SK-N-SH treated with all-trans-retinoic acid at 6 μM for 48 hours (cell line): ENCODE data around the gene CEACAM8.
"Not testable (repeated sequence)": the region's sequence is repeated elsewhere in the genome, so short reads cannot be mapped to it uniquely, and the experiment has no call there.

Source experiments
- ATAC-seq: fragments of 200-7000 bp; cut with Tn5 transposase; 3 replicates; pipeline ENCODE4 v1.9.1; 2020; ENCODE audit warnings: mild to moderate bottlenecking, moderate library complexity
- ARNTL ChIP-seq: fragments of 450-650 bp; formaldehyde crosslinking; IDR thresholded peaks from 2 replicates; pipeline ENCODE4 v1.5.0; 2020; ENCODE audit warnings: low read depth, mild to moderate bottlenecking, moderate library complexity, borderline replicate concordance
- BACH2 ChIP-seq: fragments of 250-450 bp; sonication (Bioruptor Pico); IDR thresholded peaks from 2 replicates; pipeline ENCODE4 v1.9.0; 2021; ENCODE audit warnings: mild to moderate bottlenecking, borderline replicate concordance
- CREB5 ChIP-seq: fragments of 250-450 bp; sonication (Bioruptor Pico); IDR thresholded peaks from 2 replicates; pipeline ENCODE4 v1.5.1; 2020; ENCODE audit warnings: low read depth, mild to moderate bottlenecking, moderate library complexity
- CSDC2 ChIP-seq: fragments of 250-450 bp; sonication (Bioruptor Pico); IDR thresholded peaks from 2 replicates; pipeline ENCODE4 v1.5.0; 2020; ENCODE audit warnings: mild to moderate bottlenecking, moderate library complexity
- CSRNP3 ChIP-seq: fragments of 250-450 bp; sonication (Bioruptor Pico); IDR thresholded peaks from 2 replicates; pipeline ENCODE4 v1.5.1; 2021; ENCODE audit warnings: mild to moderate bottlenecking, moderate library complexity
- ESRRG ChIP-seq: fragments of 250-450 bp; sonication (Bioruptor Pico); IDR thresholded peaks from 2 replicates; pipeline ENCODE4 v1.6.1; 2021; ENCODE audit warnings: mild to moderate bottlenecking
- GLIS3 ChIP-seq: fragments of 250-450 bp; sonication (Bioruptor Pico); IDR thresholded peaks from 2 replicates; pipeline ENCODE4 v1.5.0; 2020; ENCODE audit warnings: mild to moderate bottlenecking, moderate library complexity
- ISL1 ChIP-seq: fragments of 250-450 bp; sonication (Bioruptor Pico); IDR thresholded peaks from 2 replicates; pipeline ENCODE4 v2.1.2; 2022; ENCODE audit warnings: mild to moderate bottlenecking, moderate library complexity
- OSR1 ChIP-seq: fragments of 250-450 bp; sonication (Bioruptor Pico); IDR thresholded peaks from 2 replicates; pipeline ENCODE4 v1.8.0; 2022; ENCODE audit warnings: moderate library complexity, mild to moderate bottlenecking, inconsistent platforms
- POU6F1 ChIP-seq: fragments of 250-450 bp; sonication (Bioruptor Pico); IDR thresholded peaks from 2 replicates; pipeline ENCODE4 v1.8.0; 2021; ENCODE audit warnings: low read depth, mild to moderate bottlenecking, moderate library complexity, borderline replicate concordance
- PPARA ChIP-seq: fragments of 250-450 bp; sonication (Bioruptor Pico); IDR thresholded peaks from 2 replicates; pipeline ENCODE4 v1.5.0; 2020; ENCODE audit warnings: mild to moderate bottlenecking, borderline replicate concordance
- RARB ChIP-seq: fragments of 250-450 bp; sonication (Bioruptor Pico); IDR thresholded peaks from 2 replicates; pipeline ENCODE4 v1.8.0; 2021; ENCODE audit warnings: mild to moderate bottlenecking, moderate library complexity
- SNAI2 ChIP-seq: fragments of 250-450 bp; sonication (Bioruptor Pico); IDR thresholded peaks from 2 replicates; pipeline ENCODE4 v1.5.0; 2020; ENCODE audit warnings: mild to moderate bottlenecking, moderate library complexity
- TCF4 ChIP-seq: fragments of 250-450 bp; sonication (Bioruptor Pico); IDR thresholded peaks from 2 replicates; pipeline ENCODE4 v1.8.0; 2021; ENCODE audit warnings: mild to moderate bottlenecking, moderate library complexity, borderline replicate concordance
- TOX ChIP-seq: fragments of 250-450 bp; sonication (Bioruptor Pico); IDR thresholded peaks from 2 replicates; pipeline ENCODE4 v1.8.0; 2021; ENCODE audit warnings: mild to moderate bottlenecking, moderate library complexity, borderline replicate concordance
- TSHZ2 ChIP-seq: fragments of 250-450 bp; sonication (Bioruptor Pico); IDR thresholded peaks from 2 replicates; pipeline ENCODE4 v1.5.0; 2020; ENCODE audit warnings: mild to moderate bottlenecking, moderate library complexity
- ZC3H10 ChIP-seq: fragments of 250-450 bp; sonication (Bioruptor Pico); IDR thresholded peaks from 2 replicates; pipeline ENCODE4 v1.5.1; 2021; ENCODE audit warnings: mild to moderate bottlenecking, moderate library complexity
- ZFP3 ChIP-seq: fragments of 250-450 bp; sonication (Bioruptor Pico); IDR thresholded peaks from 2 replicates; pipeline ENCODE4 v1.5.0; 2020; ENCODE audit warnings: mild to moderate bottlenecking, moderate library complexity
- ZFP30 ChIP-seq: fragments of 450-650 bp; formaldehyde crosslinking; IDR thresholded peaks from 2 replicates; pipeline ENCODE4 v1.5.0; 2022; ENCODE audit warnings: mild to moderate bottlenecking, moderate library complexity
- ZNF565 ChIP-seq: fragments of 450-650 bp; formaldehyde crosslinking; conservative IDR thresholded peaks from 2 replicates; pipeline ENCODE4 v1.5.0; 2020; ENCODE audit warnings: low read depth, mild to moderate bottlenecking, moderate library complexity
- ZNF70 ChIP-seq: fragments of 450-650 bp; formaldehyde crosslinking; IDR thresholded peaks from 2 replicates; pipeline ENCODE4 v1.5.0; 2020; ENCODE audit warnings: mild to moderate bottlenecking, moderate library complexity
- ZNF8 ChIP-seq: fragments of 450-650 bp; formaldehyde crosslinking; IDR thresholded peaks from 2 replicates; pipeline ENCODE4 v1.5.0; 2020; ENCODE audit warnings: mild to moderate bottlenecking, moderate library complexity

CEACAM8 gene

GRCh38 chr19:42540071-42540553 lies 54.6 kb downstream of the CEACAM8 start:
- no peak for TF ChIP-seq CREB5 (CRISPR knock-in tag)
- no peak for TF ChIP-seq ARNTL (CRISPR knock-in tag)
- TF ChIP-seq ISL1 (CRISPR knock-in tag) = no peak
- no peak for TF ChIP-seq BACH2
- TF ChIP-seq CSDC2 (CRISPR knock-in tag) = no peak
- TF ChIP-seq, all 23 proteins: peak for 0
- no peak for ATAC-seq

GRCh38 chr19:42538841-42539709 lies 55.6 kb downstream of the CEACAM8 start:
- no peak for TF ChIP-seq BACH2
- no peak for TF ChIP-seq ZC3H10 (CRISPR knock-in tag)
- TF ChIP-seq ZFP30 (CRISPR knock-in tag) = no peak
- TF ChIP-seq ARNTL (CRISPR knock-in tag) = no peak
- no peak for TF ChIP-seq SNAI2
- TF ChIP-seq TSHZ2 (CRISPR knock-in tag) = no peak
- no peak for TF ChIP-seq POU6F1 (CRISPR knock-in tag)
- no peak for TF ChIP-seq RARB (CRISPR knock-in tag)
- no peak for TF ChIP-seq TCF4 (CRISPR knock-in tag)
- no peak for TF ChIP-seq ZFP3 (CRISPR knock-in tag)
- no peak for TF ChIP-seq CSRNP3 (CRISPR knock-in tag)
- TF ChIP-seq GLIS3 (CRISPR knock-in tag) = no peak
- no peak for TF ChIP-seq ESRRG
- no peak for TF ChIP-seq ISL1 (CRISPR knock-in tag)
- no peak for TF ChIP-seq TOX (CRISPR knock-in tag)
- TF ChIP-seq ZNF70 (CRISPR knock-in tag) = no peak
- ATAC-seq = no peak

GRCh38 chr19:42535276-42535675 lies 59.4 kb downstream of the CEACAM8 start:
- ATAC-seq = not testable (repeated sequence)

GRCh38 chr19:42534391-42534790 lies 60.3 kb downstream of the CEACAM8 start:
- ATAC-seq = no peak
- TF ChIP-seq TSHZ2 (CRISPR knock-in tag) (no peak), CSRNP3 (CRISPR knock-in tag) (no peak), OSR1 (CRISPR knock-in tag) (no peak), CREB5 (CRISPR knock-in tag) (no peak), ZFP30 (CRISPR knock-in tag) (no peak), RARB (CRISPR knock-in tag) (no peak), ISL1 (CRISPR knock-in tag) (no peak), CSDC2 (CRISPR knock-in tag) (no peak), SNAI2 (no peak), ZNF8 (CRISPR knock-in tag) (no peak), ESRRG (no peak), ZNF565 (CRISPR knock-in tag) (no peak), BACH2 (no peak), PPARA (CRISPR knock-in tag) (no peak), ZFP3 (CRISPR knock-in tag) (no peak)
